Activated CD4-positive, alpha-beta memory T cell treated with anti-CD3 and anti-CD28 coated beads, Interleukin-2, amount 10 ng/mL, durations not matched to agents 7 days and 5 days (primary cell): Measurements from ENCODE around the gene POU2AF3. TPM values are rescaled to one million over a fixed set of nuclear protein-coding genes. Genes with fewer than 3 reads are reported as not detected.

Source experiments
- CTCF ChIA-PET: fragments of 350-600 bp; sonication (Branson Sonifier 250); formaldehyde crosslinking; loops from one replicate; lab custom pipeline; 2021; ENCODE audit warnings: antibody characterized with exemption, inconsistent platforms; lab: Charles Lee
- POLR2A ChIA-PET: fragments of 350-600 bp; sonication (Branson Sonifier 250); formaldehyde crosslinking; loops from one replicate; lab custom pipeline; 2021; ENCODE audit warnings: antibody characterized with exemption; lab: Charles Lee
- DNase-seq: peaks from one replicate; pipeline ENCODE4 v3.0.0-alpha.2; 2020
- H3K27ac Mint-ChIP-seq: one replicate; pipeline ENCODE4 v1.8.0; 2021; ENCODE audit warnings: mild to moderate bottlenecking, mixed read lengths
- H3K27me3 Mint-ChIP-seq: one replicate; pipeline ENCODE4 v1.8.0; 2021; ENCODE audit warnings: mixed read lengths
- H3K36me3 Mint-ChIP-seq: one replicate; pipeline ENCODE4 v1.8.0; 2021; ENCODE audit warnings: low read depth, mixed read lengths
- H3K4me1 Mint-ChIP-seq: one replicate; pipeline ENCODE4 v1.8.0; 2021; ENCODE audit warnings: mixed read lengths
- H3K4me3 Mint-ChIP-seq: one replicate; pipeline ENCODE4 v1.8.0; 2021; ENCODE audit warnings: mild to moderate bottlenecking, mixed read lengths
- H3K9me3 Mint-ChIP-seq: one replicate; pipeline ENCODE4 v1.8.0; 2021; ENCODE audit warnings: mixed read lengths
- total RNA-seq, 2 experiments: library from RNA; stranded (reverse); gene quantifications; one replicate each; pipeline ENCODE4 v1.2.3, GENCODE V29; 2021

The POU2AF3 gene
- total RNA-seq, 2 experiments from 2014 or later = not detected

- ChIA-PET CTCF (no interaction called here), POLR2A (no interaction called here)
- Mint-ChIP-seq H3K9me3 (peaks cover 7% of the 10 kb centered on the region), H3K4me1 (no peaks in the 10 kb centered on the region), H3K4me3 (no peak overlapping the region), H3K27ac (no peak overlapping the region), H3K36me3 (peaks cover 4% of the 10 kb centered on the region), H3K27me3 (peaks cover 11% of the 10 kb centered on the region)
- DNase-seq = no peak
Measured at GRCh38 chr11:111339758-111340388, 41.5 kb downstream of the POU2AF3 start.

- ChIA-PET CTCF (no interaction called here), POLR2A (no interaction called here)
- H3K27me3 Mint-ChIP-seq = peaks cover 10% of the 10 kb centered on the region
- H3K9me3 Mint-ChIP-seq = peaks cover 7% of the 10 kb centered on the region
- DNase-seq = no peak
- no peak overlapping the region for H3K27ac Mint-ChIP-seq
- peaks cover 4% of the 10 kb centered on the region for H3K36me3 Mint-ChIP-seq
- no peaks in the 10 kb centered on the region for H3K4me1 Mint-ChIP-seq
- no peak overlapping the region for H3K4me3 Mint-ChIP-seq
Measured at GRCh38 chr11:111342329-111342728, 44.0 kb downstream of the POU2AF3 start.

- H3K4me1 Mint-ChIP-seq = no peaks in the 10 kb centered on the region
- peaks cover 4% of the 10 kb centered on the region for H3K36me3 Mint-ChIP-seq
- no peak overlapping the region for H3K27ac Mint-ChIP-seq
- ChIA-PET CTCF (no interaction called here), POLR2A (no interaction called here)
- peaks cover 7% of the 10 kb centered on the region for H3K9me3 Mint-ChIP-seq
- DNase-seq = no peak
- H3K27me3 Mint-ChIP-seq = peaks cover 10% of the 10 kb centered on the region
- H3K4me3 Mint-ChIP-seq = no peak overlapping the region
Measured at GRCh38 chr11:111344032-111344431, 45.7 kb downstream of the POU2AF3 start.

GRCh38 chr11:111347002-111347722 lies 48.8 kb downstream of the POU2AF3 start:
- peaks cover 15% of the 10 kb centered on the region for H3K27me3 Mint-ChIP-seq
- ChIA-PET POLR2A (no interaction called here), CTCF (no interaction called here)
- no peaks in the 10 kb centered on the region for H3K9me3 Mint-ChIP-seq
- no peaks in the 10 kb centered on the region for H3K4me1 Mint-ChIP-seq
- no peak for DNase-seq
- H3K36me3 Mint-ChIP-seq = no peaks in the 10 kb centered on the region
- no peak overlapping the region for H3K4me3 Mint-ChIP-seq
- no peak overlapping the region for H3K27ac Mint-ChIP-seq

- no peak for DNase-seq
- H3K4me1 Mint-ChIP-seq = no peaks in the 10 kb centered on the region
- no peaks in the 10 kb centered on the region for H3K9me3 Mint-ChIP-seq
- H3K27ac Mint-ChIP-seq = no peak overlapping the region
- H3K4me3 Mint-ChIP-seq = no peak overlapping the region
- POLR2A ChIA-PET = no interaction called here
- CTCF ChIA-PET = no interaction called here
- no peaks in the 10 kb centered on the region for H3K36me3 Mint-ChIP-seq
- peaks cover 15% of the 10 kb centered on the region for H3K27me3 Mint-ChIP-seq
Measured at GRCh38 chr11:111347723-111348115, 49.4 kb downstream of the POU2AF3 start.

GRCh38 chr11:111348147-111348546 lies 49.8 kb downstream of the POU2AF3 start:
- Mint-ChIP-seq H3K27me3 (peaks cover 15% of the 10 kb centered on the region), H3K4me3 (no peak overlapping the region), H3K36me3 (no peaks in the 10 kb centered on the region), H3K4me1 (no peaks in the 10 kb centered on the region), H3K9me3 (no peaks in the 10 kb centered on the region), H3K27ac (no peak overlapping the region)
- POLR2A ChIA-PET = no interaction called here
- CTCF ChIA-PET = no interaction called here
- DNase-seq = no peak

- no peak for DNase-seq
- H3K4me3 Mint-ChIP-seq = no peak overlapping the region
- H3K27me3 Mint-ChIP-seq = peaks cover 13% of the 10 kb centered on the region
- no peaks in the 10 kb centered on the region for H3K4me1 Mint-ChIP-seq
- H3K27ac Mint-ChIP-seq = no peak overlapping the region
- ChIA-PET POLR2A (no interaction called here), CTCF (no interaction called here)
- no peaks in the 10 kb centered on the region for H3K9me3 Mint-ChIP-seq
- H3K36me3 Mint-ChIP-seq = no peaks in the 10 kb centered on the region
Measured at GRCh38 chr11:111349191-111349695, 50.9 kb downstream of the POU2AF3 start.

GRCh38 chr11:111350811-111351210 lies 52.5 kb downstream of the POU2AF3 start:
- Mint-ChIP-seq H3K9me3 (no peaks in the 10 kb centered on the region), H3K27me3 (peaks cover 11% of the 10 kb centered on the region), H3K4me1 (no peaks in the 10 kb centered on the region), H3K36me3 (no peaks in the 10 kb centered on the region), H3K4me3 (no peak overlapping the region), H3K27ac (no peak overlapping the region)
- DNase-seq = no peak
- CTCF ChIA-PET = no interaction called here
- POLR2A ChIA-PET = no interaction called here

- Mint-ChIP-seq H3K4me1 (no peaks in the 10 kb centered on the region), H3K4me3 (no peak overlapping the region), H3K27ac (no peak overlapping the region), H3K9me3 (no peaks in the 10 kb centered on the region), H3K27me3 (peaks cover 11% of the 10 kb centered on the region), H3K36me3 (no peaks in the 10 kb centered on the region)
- POLR2A ChIA-PET = no interaction called here
- no peak for DNase-seq
- CTCF ChIA-PET = no interaction called here
Measured at GRCh38 chr11:111351374-111352055, 53.2 kb downstream of the POU2AF3 start.

- no peak for DNase-seq
- CTCF ChIA-PET = no interaction called here
- Mint-ChIP-seq H3K27me3 (peaks cover 11% of the 10 kb centered on the region), H3K36me3 (no peaks in the 10 kb centered on the region), H3K27ac (no peak overlapping the region), H3K4me3 (no peak overlapping the region), H3K4me1 (no peaks in the 10 kb centered on the region), H3K9me3 (no peaks in the 10 kb centered on the region)
- POLR2A ChIA-PET = no interaction called here
Measured at GRCh38 chr11:111352231-111352746, 53.9 kb downstream of the POU2AF3 start.

GRCh38 chr11:111352935-111353710 lies 54.8 kb downstream of the POU2AF3 start:
- no peak for DNase-seq
- Mint-ChIP-seq H3K27ac (no peak overlapping the region), H3K4me1 (no peaks in the 10 kb centered on the region), H3K9me3 (no peaks in the 10 kb centered on the region), H3K27me3 (peaks cover 11% of the 10 kb centered on the region), H3K36me3 (no peaks in the 10 kb centered on the region), H3K4me3 (no peak overlapping the region)
- CTCF ChIA-PET = no interaction called here
- POLR2A ChIA-PET = no interaction called here

GRCh38 chr11:111353776-111354600 lies 55.6 kb downstream of the POU2AF3 start:
- no peak for DNase-seq
- Mint-ChIP-seq H3K27ac (no peak overlapping the region), H3K4me3 (no peak overlapping the region), H3K4me1 (no peaks in the 10 kb centered on the region), H3K36me3 (no peaks in the 10 kb centered on the region), H3K27me3 (peaks cover 11% of the 10 kb centered on the region), H3K9me3 (no peaks in the 10 kb centered on the region)
- POLR2A ChIA-PET = no interaction called here
- CTCF ChIA-PET = interaction anchor here (1.4 kb wide), 1 partner anchor 76 kb away, joined by 6 read pairs; no protein-coding TSS in a partner anchor
